Measurements from ENCODE around the gene TMEM74B.
"Not testable (repeated sequence)": the region's sequence is repeated elsewhere in the genome, so short reads cannot be mapped to it uniquely, and the experiment has no call there.

Gene TMEM74B
- total RNA-seq, result 0 reads per million in 2 donors

GRCh38 chr20:1184638-1185315 is at the start of gene TMEM74B:
Gene TMEM74B (minus strand): TSS chr20:1184981. CDS start chr20:1183801, 1,180 bp downstream.
- DNase-seq, result peak in 1 of 5 experiments; percentile 25

GRCh38 chr20:1232286-1233111 is 47.7 kb upstream of the TMEM74B start:
- no peak for DNase-seq

GRCh38 chr20:1229541-1229940 is 44.8 kb upstream of the TMEM74B start:
- DNase-seq, result no peak

- DNase-seq, result peak; percentile 48 to 79 (median 74)
These were observed 41.2 kb upstream of the TMEM74B start, which contains the start of gene RAD21L1 for GRCh38 chr20:1225783-1226654. Gene RAD21L1 (plus strand): TSS chr20:1226044. CDS start chr20:1228454, 2,410 bp downstream.

- no peak for DNase-seq
These were observed 40.5 kb upstream of the TMEM74B start for GRCh38 chr20:1225263-1225782.

- DNase-seq, result no peak
These were observed 39.6 kb upstream of the TMEM74B start for GRCh38 chr20:1224205-1224890.

GRCh38 chr20:1222750-1223149 is 38.0 kb upstream of the TMEM74B start:
- DNase-seq, result not testable (repeated sequence)

GRCh38 chr20:1216527-1217427 is 32.0 kb upstream of the TMEM74B start:
- DNase-seq, result not testable (repeated sequence)

- DNase-seq, result peak in 2 of 5 experiments; percentile 35 to 40
These were observed 30.8 kb upstream of the TMEM74B start for GRCh38 chr20:1215386-1216170.

- no peak for DNase-seq
These were observed 30.1 kb upstream of the TMEM74B start for GRCh38 chr20:1214838-1215261.

- peak; percentile 11 to 81 (median 43) for DNase-seq
These were observed 28.0 kb upstream of the TMEM74B start for GRCh38 chr20:1212607-1213396.

GRCh38 chr20:1212023-1212422 is 27.2 kb upstream of the TMEM74B start:
- DNase-seq, result no peak

GRCh38 chr20:1210501-1210900 is 25.7 kb upstream of the TMEM74B start:
- no peak for DNase-seq

GRCh38 chr20:1209447-1210387 is 24.9 kb upstream of the TMEM74B start:
- DNase-seq, result no peak

- no peak for DNase-seq
These were observed 22.6 kb upstream of the TMEM74B start for GRCh38 chr20:1207293-1207878.

- no peak for DNase-seq
These were observed 21.8 kb upstream of the TMEM74B start for GRCh38 chr20:1206366-1207148.

- no peak for DNase-seq
These were observed 21.0 kb upstream of the TMEM74B start for GRCh38 chr20:1205802-1206201.
